ENCODE results near the gene AIF1L. TPM values are rescaled to one million over a fixed set of nuclear protein-coding genes. Genes with fewer than 3 reads are reported as not detected.

AIF1L gene
- total RNA-seq, 2 experiments from 2014 or later, result 0.37 to 1.4 TPM

Other genes with a start within 250 kb of the AIF1L start
- not detected for gene QRFP, start 199.7 kb upstream of the AIF1L start, total RNA-seq
- not detected for gene FIBCD1, start 157.3 kb upstream of the AIF1L start, total RNA-seq
- gene LAMC3, start 87.4 kb upstream of the AIF1L start, total RNA-seq, result under 1 TPM; 0.27 TPM
- gene NUP214, start 29.1 kb downstream of the AIF1L start, total RNA-seq, result 10 to 100 TPM; 58.0 to 69.4 TPM
- gene FAM78A, start 180.0 kb downstream of the AIF1L start, total RNA-seq, result 100 to 1,000 TPM; 118 to 128 TPM
- under 1 TPM in 1 of 2 experiments, not detected in 1; 0.21 TPM for gene PLPP7, start 193.2 kb downstream of the AIF1L start, total RNA-seq